Tibial nerve (tissue), 4 donors: Measurements from ENCODE around the gene KRT16. TPM values are rescaled to one million over a fixed set of nuclear protein-coding genes. Genes with fewer than 3 reads are reported as not detected.

ENCODE experiments used
- DNase-seq, 2 donors: peaks; one replicate each; pipeline ENCODE4 v3.0.0-alpha.2; 2019; ENCODE audit warnings: low spot score in 2 of 2
- H3K27ac ChIP-seq, 4 donors: fragments of 200-600 bp; sonication (generic) in 3 of 4; one replicate each; pipeline ENCODE4 v1.5.1; 2017 to 2019; ENCODE audit warnings: mild to moderate bottlenecking in 1 of 4
- H3K27me3 ChIP-seq, 2 donors: fragments of 200-600 bp; sonication (generic) in 1 of 2; one replicate each; pipeline versions ENCODE4 v1.5.1 to v1.6.0; 2017 to 2019
- H3K36me3 ChIP-seq, 3 donors: fragments of 200-600 bp; sonication (generic); one replicate each; pipeline ENCODE4 v1.5.1; 2018 to 2019
- H3K4me1 ChIP-seq, 4 donors: fragments of 200-600 bp; sonication (generic) in 3 of 4; one replicate each; pipeline ENCODE4 v1.5.1; 2017 to 2019
- H3K4me3 ChIP-seq, 4 donors: fragments of 200-600 bp; sonication (generic) in 3 of 4; one replicate each; pipeline ENCODE4 v1.5.1; 2017 to 2019; ENCODE audit warnings: mild to moderate bottlenecking in 1 of 4, moderate library complexity in 1 of 4
- H3K9me3 ChIP-seq, 4 donors: fragments of 200-600 bp; sonication (generic) in 3 of 4; one replicate each; pipeline ENCODE4 v1.5.1; 2017 to 2019
- CTCF ChIP-seq, 5 experiments: fragments of 200-600 bp in 3 of 5; fragments of 450-650 bp in 2 of 5; sonication (generic) in 3 of 5; IDR thresholded peaks; one replicate each; pipeline ENCODE4 v1.5.1; 2016 to 2019; ENCODE audit warnings: antibody characterized with exemption in 5 of 5, mild to moderate bottlenecking in 3 of 5, moderate library complexity in 2 of 5
- EP300 ChIP-seq, 2 donors: sonication (generic); formaldehyde crosslinking; IDR thresholded peaks; one replicate each; pipeline ENCODE4 v1.6.1; 2017; ENCODE audit warnings: antibody characterized with exemption in 2 of 2, mild to moderate bottlenecking in 1 of 2
- POLR2A ChIP-seq, 2 donors: fragments of 450-650 bp; IDR thresholded peaks; one replicate each; pipeline ENCODE4 v1.6.1; 2017; ENCODE audit warnings: antibody characterized with exemption in 2 of 2, mild to moderate bottlenecking in 2 of 2, moderate library complexity in 2 of 2
- WGBS, 2 donors: methylation state at CpG; one replicate each; pipeline ENCODE4 v1.1.5; 2018; 5-methylcytosine and 5-hydroxymethylcytosine counted together
- total RNA-seq, 4 donors: library from RNA; depleted of rRNA; stranded (reverse); fragments of >200 nt; gene quantifications; one replicate each; pipeline ENCODE4 v1.1.0, GENCODE V29; 2016

The KRT16 gene
- total RNA-seq, 4 donors from 2014 or later = 2.4 to 12.6 (median 6.6) TPM; not detected in 1

- no peaks in the 10 kb centered on the region for H3K27me3 ChIP-seq
- no peaks in the 10 kb centered on the region for H3K9me3 ChIP-seq
- DNase-seq = no peak
- TF ChIP-seq POLR2A (IDR thresholded peaks at IDR 0.05) (no peak), EP300 (IDR thresholded peaks at IDR 0.05) (no peak)
- 85 to 88% methylated on average over 9 to 14 of the region's 14 CpGs for WGBS, 2 donors
- peak overlapping the region in 1 of 4 donors; percentile 50 for H3K27ac ChIP-seq
- no peaks in the 10 kb centered on the region for H3K36me3 ChIP-seq
- no peak overlapping the region for H3K4me3 ChIP-seq
- peaks cover 0 to 19% (median 12%) of the 10 kb centered on the region in 4 donors for H3K4me1 ChIP-seq
Measured at GRCh38 chr17:41633556-41634199, 21.1 kb upstream of the KRT16 start.

- Histone ChIP-seq H3K9me3 (no peaks in the 10 kb centered on the region), H3K4me3 (no peak overlapping the region), H3K27me3 (no peaks in the 10 kb centered on the region), H3K27ac (no peak overlapping the region), H3K4me1 (peaks cover 0 to 19% (median 12%) of the 10 kb centered on the region in 4 donors), H3K36me3 (no peaks in the 10 kb centered on the region)
- TF ChIP-seq EP300 (IDR thresholded peaks at IDR 0.05) (no peak), CTCF (IDR thresholded peaks at IDR 0.05) (no peak), POLR2A (IDR thresholded peaks at IDR 0.05) (no peak)
- WGBS, 2 donors = 75 to 76% methylated on average over 5 of the region's 5 CpGs
- no peak for DNase-seq
Measured at GRCh38 chr17:41632482-41633105, 20.0 kb upstream of the KRT16 start.

- H3K4me1 ChIP-seq = peaks cover 0 to 19% (median 12%) of the 10 kb centered on the region in 4 donors
- no peaks in the 10 kb centered on the region for H3K9me3 ChIP-seq
- WGBS, 2 donors = 80 to 88% methylated on average over 15 of the region's 15 CpGs
- no peak overlapping the region for H3K4me3 ChIP-seq
- no peak for DNase-seq
- no peak for TF ChIP-seq CTCF (IDR thresholded peaks at IDR 0.05)
- TF ChIP-seq EP300 (IDR thresholded peaks at IDR 0.05) = no peak
- TF ChIP-seq POLR2A (IDR thresholded peaks at IDR 0.05) = no peak
- no peaks in the 10 kb centered on the region for H3K27me3 ChIP-seq
- no peak overlapping the region for H3K27ac ChIP-seq
- no peaks in the 10 kb centered on the region for H3K36me3 ChIP-seq
Measured at GRCh38 chr17:41631898-41632285, 19.3 kb upstream of the KRT16 start.

GRCh38 chr17:41631025-41631897 lies 18.7 kb upstream of the KRT16 start:
- TF ChIP-seq POLR2A (IDR thresholded peaks at IDR 0.05) (no peak), EP300 (IDR thresholded peaks at IDR 0.05) (no peak), CTCF (IDR thresholded peaks at IDR 0.05) (no peak)
- no peak for DNase-seq

GRCh38 chr17:41629826-41630670 lies 17.5 kb upstream of the KRT16 start:
- TF ChIP-seq CTCF (IDR thresholded peaks at IDR 0.05) = no peak
- TF ChIP-seq POLR2A (IDR thresholded peaks at IDR 0.05) = no peak
- no peak for TF ChIP-seq EP300 (IDR thresholded peaks at IDR 0.05)
- no peak overlapping the region for H3K27ac ChIP-seq
- H3K4me3 ChIP-seq = no peak overlapping the region
- H3K4me1 ChIP-seq = peaks cover 0 to 8% (median 6%) of the 10 kb centered on the region in 4 donors
- no peak for DNase-seq
- H3K27me3 ChIP-seq = no peaks in the 10 kb centered on the region
- WGBS, 2 donors = 76 to 82% methylated on average over 13 of the region's 13 CpGs
- no peaks in the 10 kb centered on the region for H3K36me3 ChIP-seq
- H3K9me3 ChIP-seq = no peaks in the 10 kb centered on the region

More at GRCh38 chr17:41631025-41631897, 18.7 kb upstream of the KRT16 start:
- Histone ChIP-seq H3K4me1 (peaks cover 0 to 19% (median 12%) of the 10 kb centered on the region in 4 donors), H3K9me3 (no peaks in the 10 kb centered on the region), H3K4me3 (no peak overlapping the region), H3K27ac (no peak overlapping the region), H3K36me3 (no peaks in the 10 kb centered on the region), H3K27me3 (no peaks in the 10 kb centered on the region)
- 85 to 90% methylated on average over 8 of the region's 8 CpGs for WGBS, 2 donors
